Peyer's patch (tissue), 4 donors: ENCODE data around the gene CACNA2D2. TPM values are rescaled to one million over a fixed set of nuclear protein-coding genes. Genes with fewer than 3 reads are reported as not detected.

Source experiments
- DNase-seq, 3 donors: peaks; one replicate each; pipeline ENCODE4 v3.0.0-alpha.2; 2017 to 2019
- H3K27ac ChIP-seq, 4 donors: fragments of 200-600 bp; sonication (generic); one replicate each; pipeline ENCODE4 v1.5.1; 2016 to 2019
- H3K27me3 ChIP-seq, 2 donors: fragments of 200-600 bp; sonication (generic); one replicate each; pipeline ENCODE4 v1.5.1; 2019
- H3K36me3 ChIP-seq, 3 donors: fragments of 200-600 bp; sonication (generic); one replicate each; pipeline ENCODE4 v1.5.1; 2016 to 2019
- H3K4me1 ChIP-seq, 4 donors: fragments of 200-600 bp; sonication (generic); one replicate each; pipeline ENCODE4 v1.5.1; 2016 to 2019
- H3K4me3 ChIP-seq, 4 donors: fragments of 200-600 bp; sonication (generic); 1 replicate in 3 of 4; 2 replicates in 1 of 4; pipeline ENCODE4 v1.5.1; 2016 to 2019; ENCODE audit warnings: mild to moderate bottlenecking in 1 of 4
- H3K9me3 ChIP-seq, 4 donors: fragments of 200-600 bp; sonication (generic); one replicate each; pipeline ENCODE4 v1.5.1; 2016 to 2019; ENCODE audit warnings: mild to moderate bottlenecking in 1 of 4
- POLR2A ChIP-seq, 2 donors: fragments of 450-650 bp; IDR thresholded peaks; one replicate each; pipeline ENCODE4 v1.5.1; 2017; ENCODE audit warnings: antibody characterized with exemption in 2 of 2, mild to moderate bottlenecking in 2 of 2, moderate library complexity in 2 of 2
- total RNA-seq, 4 donors: library from RNA; depleted of rRNA; stranded (reverse); fragments of >200 nt; gene quantifications; one replicate each; pipeline ENCODE4 v1.1.0, GENCODE V29; 2016
- TF ChIP-seq, protein P1 (sequence below), 6 experiments: fragments of 450-650 bp in 4 of 6; fragments of 200-600 bp in 2 of 6; sonication (generic) in 1 of 6; IDR thresholded peaks; one replicate each; pipeline ENCODE4 v1.5.1; 2017 to 2019; ENCODE audit warnings: antibody characterized with exemption in 6 of 6, mild to moderate bottlenecking in 3 of 6, moderate library complexity in 1 of 6

The CACNA2D2 gene
- total RNA-seq, 4 donors from 2014 or later: 0.88 to 5.8 (median 1.2) TPM

DNA sequence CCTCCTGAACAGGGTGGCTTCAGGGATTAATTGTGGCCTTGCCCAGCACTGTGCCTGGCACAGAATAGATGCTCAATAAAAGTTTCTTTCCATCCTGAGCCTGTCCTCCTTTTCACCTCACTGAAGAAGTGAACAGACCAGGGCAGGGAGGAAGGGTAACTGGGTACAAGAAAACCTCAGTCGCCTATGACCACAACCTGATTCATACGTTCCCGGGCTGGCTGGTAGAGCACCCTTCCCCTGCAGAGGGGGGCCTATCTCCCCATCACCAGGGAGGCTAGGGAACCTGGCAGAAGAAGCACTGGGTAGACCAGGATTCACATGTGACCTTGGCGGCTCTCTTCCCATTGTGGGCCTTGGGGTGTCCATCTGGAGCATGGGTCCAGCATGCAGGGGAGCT lies 27.8 kb upstream of the CACNA2D2 start:
- TF ChIP-seq POLR2A (IDR thresholded peaks at IDR 0.05): no peak
- TF ChIP-seq, protein P1, sequence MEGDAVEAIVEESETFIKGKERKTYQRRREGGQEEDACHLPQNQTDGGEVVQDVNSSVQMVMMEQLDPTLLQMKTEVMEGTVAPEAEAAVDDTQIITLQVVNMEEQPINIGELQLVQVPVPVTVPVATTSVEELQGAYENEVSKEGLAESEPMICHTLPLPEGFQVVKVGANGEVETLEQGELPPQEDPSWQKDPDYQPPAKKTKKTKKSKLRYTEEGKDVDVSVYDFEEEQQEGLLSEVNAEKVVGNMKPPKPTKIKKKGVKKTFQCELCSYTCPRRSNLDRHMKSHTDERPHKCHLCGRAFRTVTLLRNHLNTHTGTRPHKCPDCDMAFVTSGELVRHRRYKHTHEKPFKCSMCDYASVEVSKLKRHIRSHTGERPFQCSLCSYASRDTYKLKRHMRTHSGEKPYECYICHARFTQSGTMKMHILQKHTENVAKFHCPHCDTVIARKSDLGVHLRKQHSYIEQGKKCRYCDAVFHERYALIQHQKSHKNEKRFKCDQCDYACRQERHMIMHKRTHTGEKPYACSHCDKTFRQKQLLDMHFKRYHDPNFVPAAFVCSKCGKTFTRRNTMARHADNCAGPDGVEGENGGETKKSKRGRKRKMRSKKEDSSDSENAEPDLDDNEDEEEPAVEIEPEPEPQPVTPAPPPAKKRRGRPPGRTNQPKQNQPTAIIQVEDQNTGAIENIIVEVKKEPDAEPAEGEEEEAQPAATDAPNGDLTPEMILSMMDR (IDR thresholded peaks at IDR 0.05): no peak
- Histone ChIP-seq H3K4me1 (no peaks in the 10 kb centered on the region), H3K9me3 (no peaks in the 10 kb centered on the region), H3K36me3 (no peaks in the 10 kb centered on the region), H3K4me3 (no peak overlapping the region), H3K27me3 (no peaks in the 10 kb centered on the region), H3K27ac (no peak overlapping the region)
- DNase-seq: no peak

DNA sequence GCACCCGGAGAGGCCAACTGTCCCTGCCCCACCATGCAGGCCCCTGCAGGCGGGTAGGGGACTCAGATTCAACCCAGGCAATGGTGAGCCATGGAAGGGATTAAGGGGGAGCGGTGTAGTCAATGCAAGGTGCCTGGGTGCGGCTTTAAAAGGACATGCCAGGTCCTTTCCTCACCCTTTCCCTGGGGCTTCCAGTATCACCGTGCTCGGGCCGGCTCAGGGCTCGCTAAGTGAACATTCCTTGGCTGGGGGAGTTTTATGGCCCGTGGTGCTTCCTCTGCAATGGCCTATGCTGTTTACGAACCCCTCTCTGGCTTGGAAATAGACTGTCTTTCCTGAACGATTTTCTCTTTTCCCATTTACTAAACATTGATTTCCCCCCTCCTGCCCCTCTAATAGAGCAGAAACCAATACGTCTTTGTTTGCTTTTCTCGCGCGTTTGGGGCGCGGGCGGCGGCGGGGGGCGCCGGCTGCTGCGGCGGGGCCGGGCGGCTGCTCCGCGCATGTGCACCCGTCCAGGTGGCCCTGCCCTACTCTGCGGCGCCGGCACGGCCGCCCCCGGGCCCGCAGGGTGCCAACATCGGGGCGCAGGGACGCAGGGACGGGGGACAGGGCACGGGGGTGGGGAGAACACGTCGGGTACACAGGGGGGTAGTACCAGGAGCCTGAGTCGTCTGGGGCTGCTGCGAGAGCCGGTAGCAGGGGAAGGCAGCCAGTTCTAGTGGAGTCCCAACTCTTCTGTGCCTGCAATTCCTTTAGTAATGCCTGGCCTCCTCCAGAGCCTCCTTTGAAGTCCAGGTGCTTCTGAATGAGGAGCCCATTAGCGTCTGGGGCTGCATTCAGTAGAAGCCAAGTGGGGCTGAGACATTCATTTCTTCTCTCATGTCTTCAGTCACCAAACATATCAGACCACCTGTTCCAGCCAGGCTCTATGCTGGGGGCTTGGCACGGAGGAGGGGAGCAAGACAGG lies 26.9 kb upstream of the CACNA2D2 start:
- DNase-seq: no peak
- H3K4me3 ChIP-seq: no peak overlapping the region
- TF ChIP-seq, protein P1 (IDR thresholded peaks at IDR 0.05): no peak
- TF ChIP-seq POLR2A (IDR thresholded peaks at IDR 0.05): no peak

DNA sequence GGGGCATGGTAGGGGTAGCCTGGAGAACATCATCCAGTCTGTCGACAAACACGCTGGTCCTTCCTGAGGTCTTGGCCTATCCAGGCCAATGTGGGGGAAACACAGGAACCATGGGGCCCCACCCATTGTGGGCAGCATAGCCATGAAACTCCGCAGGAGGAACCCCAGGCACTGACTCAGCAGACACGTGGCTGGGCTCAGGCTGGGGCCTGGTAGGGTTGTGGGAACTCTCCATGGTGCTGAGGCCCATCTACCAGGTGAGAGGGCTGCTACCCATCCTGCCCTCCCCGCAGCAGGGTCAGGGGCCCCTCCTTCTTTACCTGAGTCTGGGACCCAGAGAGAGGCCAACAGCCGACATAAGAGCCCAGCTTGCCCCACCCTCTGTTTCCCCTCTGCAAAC lies 22.6 kb upstream of the CACNA2D2 start:
- TF ChIP-seq POLR2A (IDR thresholded peaks at IDR 0.05): no peak
- TF ChIP-seq, protein P1 (IDR thresholded peaks at IDR 0.05): no peak
- Histone ChIP-seq H3K9me3 (no peaks in the 10 kb centered on the region), H3K36me3 (no peaks in the 10 kb centered on the region), H3K4me1 (no peaks in the 10 kb centered on the region), H3K4me3 (no peak overlapping the region), H3K27ac (no peak overlapping the region), H3K27me3 (no peaks in the 10 kb centered on the region)
- DNase-seq: no peak

More for the DNA sequence above, 26.9 kb upstream of the CACNA2D2 start:
- no peaks in the 10 kb centered on the region for H3K9me3 ChIP-seq
- H3K27me3 ChIP-seq: no peaks in the 10 kb centered on the region
- no peaks in the 10 kb centered on the region for H3K4me1 ChIP-seq
- no peaks in the 10 kb centered on the region for H3K36me3 ChIP-seq
- no peak overlapping the region for H3K27ac ChIP-seq

DNA sequence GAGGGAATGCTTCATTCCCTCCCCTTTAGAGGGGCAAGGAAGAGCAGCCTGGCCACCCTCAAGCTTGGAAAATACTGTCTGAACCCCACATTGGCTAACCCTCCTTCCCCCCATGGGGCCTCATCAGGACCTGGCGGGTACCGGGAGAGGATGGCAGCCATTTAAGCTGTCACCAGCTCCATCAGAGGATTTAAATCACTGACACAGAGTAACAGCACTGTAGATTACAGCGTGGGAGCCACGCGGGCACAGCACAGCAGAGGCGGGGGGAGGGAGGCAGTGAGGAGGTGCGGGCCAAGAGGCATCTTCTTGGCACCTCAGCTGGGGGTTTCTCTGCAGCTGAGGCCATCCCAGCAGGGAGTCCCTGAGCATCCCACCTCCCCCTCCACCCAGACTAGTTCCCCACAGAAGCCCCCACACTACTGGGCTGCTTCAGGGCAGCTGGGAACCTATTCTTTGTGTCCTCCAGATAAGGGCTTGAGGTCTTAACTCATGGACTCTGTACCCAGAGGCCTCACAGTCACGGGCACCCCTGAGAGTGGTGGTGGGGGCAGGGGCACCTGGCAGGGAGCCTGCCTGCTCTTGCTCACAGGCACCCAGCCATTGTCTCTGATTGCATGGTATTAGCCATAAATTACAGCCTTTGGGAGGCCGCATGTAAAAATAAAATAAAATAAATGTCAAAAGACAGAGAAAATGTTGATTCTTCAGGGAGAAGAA lies 21.9 kb upstream of the CACNA2D2 start:
- Histone ChIP-seq H3K4me3 (no peak overlapping the region), H3K4me1 (no peaks in the 10 kb centered on the region), H3K27me3 (no peaks in the 10 kb centered on the region), H3K36me3 (no peaks in the 10 kb centered on the region), H3K9me3 (no peaks in the 10 kb centered on the region), H3K27ac (no peak overlapping the region)
- TF ChIP-seq, protein P1 (IDR thresholded peaks at IDR 0.05): no peak
- no peak for TF ChIP-seq POLR2A (IDR thresholded peaks at IDR 0.05)
- no peak for DNase-seq

DNA sequence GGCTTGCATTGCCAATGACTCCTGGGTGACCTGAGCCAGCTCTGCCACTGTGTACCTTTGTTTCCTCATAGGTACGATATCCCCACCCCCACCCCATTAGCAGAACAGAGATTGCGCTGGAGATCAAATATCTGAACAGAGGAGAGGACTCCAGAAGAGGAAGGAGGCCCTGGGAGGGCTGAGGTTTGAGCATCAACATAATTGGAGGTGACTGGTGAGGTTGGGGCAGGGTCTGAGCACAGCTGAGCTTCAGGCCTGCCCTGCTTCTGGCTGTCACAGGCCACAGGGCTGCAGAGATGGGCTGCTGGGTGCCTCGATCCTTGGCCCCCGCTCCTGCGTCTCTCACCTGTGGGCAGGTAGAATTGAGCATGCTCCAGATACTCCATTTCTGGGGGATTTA lies 21.3 kb upstream of the CACNA2D2 start:
- Histone ChIP-seq H3K9me3 (no peaks in the 10 kb centered on the region), H3K4me3 (no peak overlapping the region), H3K27ac (no peak overlapping the region), H3K4me1 (no peaks in the 10 kb centered on the region), H3K27me3 (no peaks in the 10 kb centered on the region), H3K36me3 (no peaks in the 10 kb centered on the region)
- DNase-seq: no peak
- TF ChIP-seq POLR2A (IDR thresholded peaks at IDR 0.05): no peak
- TF ChIP-seq, protein P1 (IDR thresholded peaks at IDR 0.05): no peak
